HG03064 (cell line): ENCODE data around the gene GGA3.
A peak's percentile ranks its signal among the peaks of the same experiment; 100 is the strongest.
"Not testable (repeated sequence)": the region's sequence is repeated elsewhere in the genome, so short reads cannot be mapped to it uniquely, and the experiment has no call there.

Experiments
- ATAC-seq: cut with Tn5 transposase; IDR thresholded peaks from one replicate; pipeline ENCODE4 v1.9.1; 2021; ENCODE audit warnings: low read depth; ENCODE audit not compliant: unreplicated experiment

GGA3 gene

DNA sequence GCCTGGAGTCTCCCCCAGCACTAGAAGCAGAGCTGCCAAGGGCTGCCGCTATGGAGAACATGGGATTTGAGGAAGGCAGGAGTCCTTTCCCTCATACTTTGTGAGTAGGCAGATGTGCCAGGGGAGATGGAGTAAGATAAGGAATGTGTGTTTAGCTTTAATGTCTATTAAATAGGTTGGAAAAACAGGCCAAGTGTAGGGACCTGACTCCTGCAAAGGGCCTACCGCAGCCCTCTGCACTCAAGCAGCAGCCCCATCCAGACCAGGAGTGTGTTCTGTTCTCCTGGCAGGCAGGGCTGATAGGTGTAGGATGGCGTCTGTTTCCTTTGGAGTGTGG is 11.4 kb upstream of the GGA3 start:
- no peak for ATAC-seq

DNA sequence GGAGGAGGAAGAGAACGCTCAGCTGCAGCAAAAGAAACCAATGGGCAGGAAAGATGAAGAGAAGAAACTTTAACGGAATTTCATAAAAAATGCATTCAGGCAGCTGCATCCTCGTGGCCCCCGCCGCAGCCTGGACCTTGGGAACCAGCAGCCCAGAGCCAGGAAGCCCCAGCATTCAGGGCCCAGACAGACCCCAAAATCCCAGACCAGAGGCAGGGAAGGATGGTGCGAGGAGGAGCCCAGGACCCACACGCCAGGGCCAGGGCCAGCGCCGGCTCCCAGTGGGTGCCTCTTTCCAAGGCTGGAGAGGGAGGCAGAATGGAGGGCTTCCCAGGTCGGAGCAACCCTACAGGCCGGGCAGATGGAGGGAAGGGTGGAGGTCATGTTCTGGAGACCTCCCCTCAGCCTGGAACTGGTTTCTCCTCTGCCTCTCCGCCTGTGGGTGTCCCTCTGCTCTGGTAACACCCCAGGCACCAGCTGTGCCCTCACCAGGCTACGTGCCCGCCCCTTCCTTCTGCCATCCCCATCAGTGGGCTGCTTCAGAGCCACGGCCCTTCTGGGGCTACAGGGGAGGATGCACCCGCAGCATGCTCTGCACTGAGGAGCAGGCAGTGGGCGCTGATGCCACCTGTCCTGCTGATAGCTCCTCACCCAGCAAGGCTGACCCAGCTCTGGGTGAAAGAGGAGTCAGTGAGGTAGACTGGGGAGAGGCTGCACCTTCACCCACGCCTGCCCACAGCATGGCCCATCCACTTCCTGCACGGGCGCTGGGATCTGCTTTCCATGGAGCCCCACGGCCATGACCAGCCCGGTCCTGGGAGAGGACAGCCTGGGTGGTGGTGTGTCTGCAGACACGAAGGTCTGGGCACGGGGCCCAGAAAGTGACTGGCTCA is 10.8 kb upstream of the GGA3 start:
- no peak for ATAC-seq

DNA sequence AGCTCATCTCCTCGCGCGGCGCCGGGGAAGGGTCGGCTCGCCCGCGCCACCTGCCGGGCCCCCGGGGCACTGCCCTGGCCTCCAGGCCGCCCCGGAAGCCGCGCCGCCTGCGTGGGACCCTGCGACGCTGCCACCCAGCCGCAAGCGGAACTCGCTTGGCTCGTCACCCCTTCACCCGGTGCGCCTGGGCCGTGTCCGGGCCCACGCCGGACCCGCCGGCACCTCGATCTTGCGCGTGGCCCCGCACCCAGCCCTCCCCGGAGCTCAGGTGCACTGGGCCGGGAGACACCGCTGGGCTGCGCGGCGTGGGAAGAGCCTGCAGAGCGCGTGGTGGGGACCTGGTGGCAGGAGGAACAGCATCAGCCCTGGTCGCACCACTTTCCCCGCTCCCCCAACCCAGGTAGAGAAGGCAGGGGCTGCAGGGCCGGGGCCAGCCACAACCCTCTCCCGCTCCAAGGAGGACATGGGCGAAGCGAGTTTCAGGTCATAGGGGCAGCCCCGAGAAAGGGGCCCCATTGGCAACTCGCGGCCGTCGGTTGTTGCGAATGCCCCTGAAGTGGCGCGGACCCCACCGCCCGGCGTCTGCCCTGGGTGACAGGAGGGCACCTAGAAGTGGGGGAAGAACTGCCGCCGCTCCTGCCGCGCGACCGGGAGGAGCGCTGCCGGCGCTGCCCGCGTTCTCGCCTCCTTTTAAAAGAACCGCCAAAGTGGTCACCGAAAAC is 10.0 kb upstream of the GGA3 start:
- ATAC-seq = peak; percentile 62

DNA sequence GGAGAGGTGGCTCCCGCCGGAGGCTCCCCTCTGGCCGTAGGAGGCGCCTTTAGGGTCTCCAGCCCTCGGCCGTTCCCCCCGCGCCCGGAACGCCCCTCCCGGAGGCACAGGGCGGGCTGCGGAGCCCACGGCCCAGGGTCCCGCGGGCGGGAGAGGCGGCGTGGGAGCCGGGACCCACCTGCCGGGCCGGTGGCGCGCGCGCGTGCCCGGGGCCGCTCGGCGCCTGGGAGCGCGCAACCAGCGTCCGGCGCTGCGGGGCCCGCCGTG is 9.5 kb upstream of the GGA3 start, which contains the start of gene MIF4GD:
Gene MIF4GD (minus strand): TSS at position 266 of the 267 bp plus-strand sequence. CDS start 1,036 bp downstream, outside the sequence.
- ATAC-seq = no peak

DNA sequence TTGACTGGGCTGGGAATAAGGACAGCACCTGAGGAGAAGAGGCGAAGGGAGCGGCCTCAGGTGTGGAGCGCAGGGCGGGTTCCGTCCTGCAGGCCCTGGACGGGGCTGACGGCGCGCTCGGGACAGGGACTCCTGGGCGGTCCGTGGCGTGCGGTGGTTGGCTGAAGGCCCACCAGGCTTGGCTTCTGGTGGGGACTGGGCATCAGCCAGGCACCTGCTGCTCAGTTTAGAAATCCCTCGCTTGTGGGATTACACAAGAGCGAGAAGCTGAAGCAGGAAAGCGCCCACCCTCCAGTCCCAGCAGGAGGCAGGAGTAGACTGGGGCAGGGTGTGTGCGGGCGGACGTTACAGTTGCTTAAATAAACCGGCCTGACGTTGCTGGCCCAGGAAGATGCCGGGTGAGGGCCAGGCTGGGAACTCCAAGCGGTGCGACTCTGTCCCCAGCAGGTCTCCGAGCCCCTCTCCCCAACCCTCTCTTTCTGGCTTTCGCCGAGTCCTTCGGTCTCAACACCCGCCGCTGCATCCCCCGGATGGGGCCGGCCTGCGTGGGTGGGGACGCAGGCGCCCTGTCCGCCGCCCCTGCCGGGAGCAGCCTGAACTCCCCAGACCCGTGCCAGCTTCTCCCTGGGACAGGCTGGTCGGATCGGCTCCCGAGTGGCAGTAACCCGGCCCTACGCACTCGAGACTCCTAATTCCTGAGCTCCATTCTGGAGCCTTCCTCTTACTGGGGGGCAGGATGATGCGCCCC is 9.0 kb upstream of the GGA3 start:
- ATAC-seq = peak; percentile 38

DNA sequence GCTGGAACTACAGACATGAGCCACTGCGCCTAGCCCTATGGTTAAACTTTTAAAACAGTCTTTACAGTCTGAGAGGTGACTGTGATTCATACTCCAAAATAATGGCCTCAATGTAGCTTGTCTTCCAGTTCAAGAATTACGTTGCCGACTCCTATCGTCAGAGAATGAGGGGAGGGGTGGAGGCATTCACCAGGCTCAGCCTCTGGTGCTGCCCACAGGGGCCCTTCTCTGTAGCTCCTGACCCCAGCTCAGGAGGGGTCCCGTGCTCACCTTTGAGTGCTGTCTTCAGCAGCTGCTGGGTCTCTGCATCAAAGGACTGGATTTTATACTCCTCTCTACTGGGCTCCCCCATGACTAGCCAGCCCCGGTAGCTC is 8.4 kb upstream of the GGA3 start:
- ATAC-seq = no peak

DNA sequence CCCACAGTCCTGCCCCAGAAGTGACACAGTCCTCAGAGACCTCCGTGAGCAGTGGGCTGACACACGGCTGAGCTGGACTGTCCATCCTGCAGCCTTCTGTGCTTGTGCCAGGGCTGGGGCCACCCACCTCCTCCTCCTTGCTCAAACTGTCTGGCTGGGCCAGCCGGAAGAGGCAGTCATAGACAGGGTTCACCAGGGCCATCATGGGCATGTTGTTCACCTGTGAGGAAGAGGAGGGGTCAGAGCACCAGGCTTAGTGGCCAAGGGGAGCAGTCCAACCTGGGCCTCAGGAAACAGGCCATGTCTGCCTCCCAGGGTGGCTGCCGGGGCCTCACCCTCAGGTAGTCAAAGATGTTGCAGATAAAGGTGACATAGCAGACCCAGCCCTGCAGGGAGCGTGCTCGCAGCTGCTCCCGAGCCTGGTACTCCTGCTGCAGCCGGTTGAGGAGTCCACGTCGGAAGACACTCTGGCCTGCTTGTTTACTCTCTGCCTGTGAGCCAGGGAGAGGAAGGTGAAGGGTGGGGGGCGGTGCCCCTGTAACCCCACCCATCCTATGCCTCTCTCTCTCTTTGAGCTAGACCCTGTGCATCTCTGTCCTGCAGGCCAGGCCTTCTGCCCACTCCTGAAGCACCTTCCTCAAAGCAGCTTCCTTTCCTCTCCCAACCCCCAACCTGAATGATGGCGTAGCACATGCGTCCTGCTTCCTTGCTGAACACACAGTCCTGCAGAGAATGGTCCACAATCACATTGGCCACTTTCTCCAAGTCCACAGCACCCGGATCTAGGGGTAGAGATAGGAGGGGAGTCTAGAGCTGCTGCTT is 6.2 kb upstream of the GGA3 start:
- no peak for ATAC-seq

DNA sequence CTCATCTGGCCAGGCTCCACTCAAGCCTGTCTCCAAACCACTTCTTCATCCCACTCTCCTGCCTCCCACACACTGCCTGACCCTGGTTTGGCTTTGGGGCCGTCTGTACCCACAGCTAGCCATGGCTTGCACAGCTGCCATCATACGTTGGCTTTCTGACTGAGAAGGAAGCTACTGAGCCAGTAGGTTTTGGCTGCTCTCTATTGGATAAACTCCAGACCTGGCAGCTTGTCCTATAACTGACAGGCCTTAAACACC is 5.7 kb upstream of the GGA3 start:
- no peak for ATAC-seq

DNA sequence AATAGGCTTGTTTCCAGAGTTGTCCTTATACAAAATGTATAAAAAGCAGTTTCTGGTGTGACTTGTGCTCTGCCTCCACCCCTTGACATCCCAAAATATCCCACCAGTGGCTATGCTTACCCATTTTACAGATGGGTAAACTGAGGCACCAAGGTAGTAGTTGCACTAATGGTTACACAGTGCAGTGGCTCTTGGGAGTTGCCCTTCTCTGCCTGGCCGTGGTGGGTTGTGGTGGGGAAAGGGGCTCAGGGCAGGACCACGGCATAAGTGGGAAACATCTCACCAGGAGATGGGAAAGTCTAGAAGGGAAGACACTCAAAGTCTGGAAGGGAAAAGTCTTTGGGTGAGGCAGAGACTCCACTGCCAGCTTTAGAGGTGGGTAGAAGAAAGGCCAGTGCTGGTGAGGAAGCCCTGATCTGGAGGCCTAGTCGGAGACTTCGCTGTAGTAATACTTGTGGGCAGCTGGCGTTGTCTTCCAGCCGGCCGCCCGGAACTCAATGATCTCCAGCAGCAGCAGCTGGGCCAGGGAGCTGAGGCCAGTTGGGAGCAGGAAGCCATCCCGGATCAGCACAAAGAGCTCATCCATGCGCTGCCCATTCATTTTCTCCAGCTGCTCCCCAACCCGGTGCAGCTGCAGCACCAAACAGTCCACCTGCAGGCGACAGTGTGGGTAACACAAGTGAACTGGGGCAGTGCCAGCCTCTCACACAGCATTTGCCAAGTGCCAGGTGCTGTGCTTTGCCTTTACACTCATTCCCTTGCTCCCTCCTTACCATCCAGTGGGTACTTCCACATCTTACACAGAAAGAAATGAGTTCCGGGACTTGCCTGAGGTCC is 5.1 kb upstream of the GGA3 start:
- no peak for ATAC-seq

DNA sequence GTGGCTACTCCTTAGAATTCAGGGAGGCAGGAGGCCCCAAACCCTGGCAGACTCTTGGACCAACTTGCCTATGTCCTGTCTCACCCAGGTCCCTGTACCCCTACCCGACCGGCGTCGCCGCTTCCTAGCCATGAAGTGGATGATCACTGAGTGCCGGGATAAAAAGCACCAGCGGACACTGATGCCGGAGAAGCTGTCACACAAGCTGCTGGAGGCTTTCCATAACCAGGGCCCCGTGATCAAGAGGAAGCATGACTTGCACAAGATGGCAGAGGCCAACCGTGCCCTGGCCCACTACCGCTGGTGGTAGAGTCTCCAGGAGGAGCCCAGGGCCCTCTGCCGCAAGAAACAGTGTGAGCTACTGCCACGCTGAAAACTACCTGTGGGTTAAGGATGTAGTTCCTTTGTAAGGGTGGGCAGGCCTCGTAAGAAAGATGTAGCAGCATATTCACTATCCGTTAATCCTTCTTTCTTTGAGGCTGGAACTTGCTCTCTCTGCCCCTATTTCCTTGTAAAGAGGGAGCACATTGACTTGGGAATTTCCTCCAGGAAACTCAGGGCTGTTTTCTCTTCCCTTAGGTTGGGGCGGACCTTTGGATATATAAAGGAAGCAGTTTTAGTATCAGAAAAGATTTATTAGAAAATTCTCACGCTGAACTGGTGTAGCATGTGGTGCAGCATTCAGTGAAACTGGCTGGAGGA is 4.4 kb upstream of the GGA3 start:
- ATAC-seq = no peak

DNA sequence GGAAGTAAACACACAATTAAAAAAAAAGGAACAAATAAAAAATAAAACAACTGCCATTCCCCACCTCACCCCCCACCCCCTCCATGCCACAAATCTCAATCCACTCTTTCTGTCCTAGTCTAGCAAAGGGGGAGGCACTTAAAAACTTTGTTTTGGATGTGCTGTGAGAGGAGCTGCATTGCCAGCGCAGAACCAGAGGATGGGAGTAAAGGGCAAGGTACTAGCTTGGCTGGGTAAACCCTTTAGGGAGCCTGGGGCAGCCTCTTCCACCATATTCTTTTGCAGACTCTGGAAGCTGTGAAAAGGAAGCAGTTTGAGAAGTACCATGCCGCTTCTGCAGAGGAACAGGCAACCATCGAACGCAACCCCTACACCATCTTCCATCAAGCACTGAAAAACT is 1.6 kb upstream of the GGA3 start:
- ATAC-seq = no peak

DNA sequence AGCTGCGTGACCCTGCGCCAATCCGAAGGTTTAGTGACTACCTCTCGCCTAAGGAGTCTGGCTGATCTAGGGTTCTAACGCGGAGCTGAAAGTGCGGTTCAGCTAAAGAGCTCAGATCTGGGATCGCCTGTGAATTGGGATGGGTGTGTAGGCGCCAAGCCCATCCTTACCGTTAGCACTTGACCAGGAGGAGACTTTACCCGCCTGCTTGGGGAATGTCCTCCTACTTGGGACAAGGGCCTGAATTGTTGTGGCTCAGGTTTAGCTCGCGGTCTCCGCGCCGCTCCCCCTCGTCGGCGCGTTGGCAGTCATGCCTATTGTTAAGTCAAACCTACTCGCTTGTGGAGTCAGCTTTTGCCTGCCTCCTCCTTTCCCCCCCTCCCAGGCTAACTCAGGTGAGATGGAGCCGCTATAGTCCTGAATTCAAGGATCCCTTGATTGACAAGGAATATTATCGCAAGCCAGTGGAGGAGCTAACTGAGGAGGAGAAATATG is 753 bp upstream of the GGA3 start:
- no peak for ATAC-seq

DNA sequence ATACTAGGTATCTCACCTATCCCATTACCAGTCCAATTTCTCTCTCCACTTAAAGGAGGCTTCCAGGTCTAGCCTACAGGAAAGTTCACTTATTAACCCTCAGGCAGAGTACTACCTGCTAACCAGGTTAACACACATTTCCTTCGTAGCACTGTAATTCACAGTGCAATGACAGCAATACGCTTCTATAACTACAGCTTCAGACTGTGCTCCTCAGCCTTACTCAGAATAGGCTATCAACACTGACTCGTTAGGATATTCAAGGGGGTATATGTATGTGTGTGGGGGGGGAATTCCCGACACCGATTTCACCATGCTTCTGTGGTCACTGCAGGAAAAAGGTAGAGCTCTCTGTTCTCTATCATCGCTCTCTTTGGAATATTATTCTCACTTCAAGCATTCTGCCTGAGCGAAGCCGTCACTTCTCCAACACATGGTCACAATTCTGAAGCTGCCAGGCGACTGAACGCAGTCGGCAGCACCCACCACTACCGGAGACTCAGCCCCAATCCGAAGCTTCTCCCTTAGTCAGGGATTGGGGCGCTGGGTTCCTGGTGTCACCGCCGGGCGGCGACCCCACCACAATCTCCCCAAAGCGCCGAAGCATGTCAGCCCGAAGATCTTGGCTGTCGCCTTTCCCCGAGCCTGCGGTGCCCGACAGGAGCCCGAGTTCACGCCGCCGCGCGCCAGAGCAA is 618 bp downstream of the GGA3 start:
- peak; percentile 23 for ATAC-seq

DNA sequence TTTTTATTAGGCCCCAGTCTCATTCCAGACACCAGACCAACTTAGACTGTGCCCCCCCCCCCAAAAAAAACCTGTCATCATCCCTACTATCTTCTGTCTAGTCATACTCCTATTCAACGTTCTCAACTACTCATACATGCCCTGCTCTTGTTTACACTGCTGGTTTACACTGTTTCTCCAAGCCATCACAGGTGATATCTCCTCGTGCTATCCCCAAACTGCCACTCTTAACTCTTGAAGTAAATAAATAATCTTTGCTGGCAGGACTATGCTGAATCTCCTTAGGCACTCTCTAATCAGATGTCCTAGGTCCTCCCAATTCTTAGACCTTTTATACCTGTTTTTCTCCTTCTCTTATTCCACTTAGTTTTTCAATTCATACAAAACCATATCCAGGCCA is 4.2 kb downstream of the GGA3 start:
- not testable (repeated sequence) for ATAC-seq

DNA sequence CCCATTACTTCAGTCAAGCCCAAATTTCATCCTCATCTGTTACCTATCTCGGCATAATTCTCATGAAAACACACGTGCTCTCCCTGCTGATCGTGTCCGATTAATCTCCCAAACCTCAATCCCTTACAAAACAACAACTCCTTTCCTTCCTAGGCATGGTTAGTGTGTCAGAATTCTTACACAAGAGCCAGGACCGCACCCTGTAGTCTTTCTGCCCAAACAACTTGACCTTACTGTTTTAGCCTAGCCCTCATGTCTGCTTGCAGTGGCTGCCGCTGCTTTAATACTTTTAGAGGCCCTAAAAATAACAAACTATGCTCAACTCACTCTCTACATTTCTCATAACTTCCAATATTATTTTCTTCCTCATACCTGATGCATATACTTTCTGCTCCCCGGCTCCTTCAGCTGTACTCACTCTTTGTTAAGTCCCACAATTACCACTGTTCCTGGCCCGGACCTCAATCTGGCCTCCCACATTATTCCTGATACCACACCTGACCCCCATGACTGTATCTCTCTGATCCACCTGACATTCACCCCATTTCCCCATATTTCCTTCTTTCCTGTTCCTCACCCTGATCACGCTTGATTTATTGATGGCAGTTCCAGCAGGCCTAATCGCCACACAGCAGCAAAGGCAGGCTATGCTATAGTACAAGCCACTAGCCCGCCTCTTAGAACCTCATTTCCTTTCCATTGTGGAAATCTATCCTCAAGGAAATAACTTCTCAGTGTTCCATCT is 5.3 kb downstream of the GGA3 start:
- ATAC-seq = not testable (repeated sequence)

DNA sequence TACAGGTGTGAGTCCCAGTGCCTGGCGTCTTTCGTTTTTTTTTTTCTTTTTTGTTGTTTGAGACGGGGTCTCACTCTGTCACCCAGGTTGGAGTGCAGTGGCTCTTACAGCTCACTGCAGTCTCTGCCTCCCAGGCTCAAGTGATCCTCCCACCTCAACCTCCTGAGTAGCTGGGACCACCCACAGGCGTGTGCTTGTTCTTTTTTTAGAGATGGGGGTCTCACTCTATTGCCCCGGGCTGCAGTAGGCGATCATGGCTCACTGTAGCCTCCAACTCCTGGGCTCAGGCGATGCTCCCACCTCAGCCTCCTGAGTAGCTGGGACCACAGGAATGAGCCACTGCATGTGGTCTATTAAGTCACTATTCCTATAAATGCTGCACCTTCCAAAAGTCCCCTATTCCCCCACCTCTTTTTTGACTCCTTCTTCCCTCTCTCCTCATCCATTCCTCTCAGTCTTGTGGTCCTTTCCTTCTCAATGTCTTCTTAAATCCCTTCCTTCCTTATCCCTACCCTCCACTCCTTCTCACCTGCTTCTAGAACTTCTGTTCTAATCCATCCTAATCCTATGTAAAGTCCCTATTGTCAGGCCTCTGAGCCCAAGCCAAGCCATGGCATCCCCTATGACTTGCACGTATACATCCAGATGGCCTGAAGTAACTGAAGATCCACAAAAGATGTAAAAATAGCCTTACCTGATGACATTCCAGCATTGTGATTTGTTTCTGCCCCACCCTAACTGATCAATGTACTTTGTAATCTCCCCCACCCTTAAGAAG is 9.2 kb downstream of the GGA3 start:
- no peak for ATAC-seq

DNA sequence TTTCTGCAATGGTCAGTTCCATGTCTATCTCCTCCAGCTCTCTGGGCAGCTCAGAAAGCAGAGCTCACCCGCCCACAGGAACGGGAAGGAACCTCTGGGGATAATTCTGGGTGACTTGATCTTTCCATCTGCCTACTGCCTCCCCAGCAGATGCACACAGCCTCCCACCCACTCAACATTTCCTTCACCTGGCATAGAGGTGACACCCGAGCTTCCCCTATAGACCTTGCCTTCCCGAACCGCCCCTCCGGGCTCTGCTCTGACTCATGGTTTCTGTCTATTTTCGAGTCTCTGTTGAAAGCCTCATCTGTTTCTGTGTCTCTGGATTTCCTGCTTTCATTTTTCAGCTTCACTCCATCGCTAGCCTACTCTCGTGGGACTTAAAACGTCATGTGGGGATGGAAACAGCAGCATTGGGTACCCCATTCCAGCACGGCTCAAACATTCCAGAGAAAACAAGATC is 11.4 kb downstream of the GGA3 start:
- ATAC-seq = peak; percentile 87
